GM15510 (cell line): ENCODE measurements around the gene ZDHHC18.

ENCODE experiments used
- POLR2A ChIP-seq: IDR thresholded peaks from 3 replicates; pipeline ENCODE4 v1.6.1; 2011; ENCODE audit warnings: borderline replicate concordance; ENCODE audit not compliant: insufficient read length; ENCODE audit errors: extremely low read depth

Gene ZDHHC18

GRCh38 chr1:26826261-26827105, at the start of gene ZDHHC18:
Gene ZDHHC18 (plus strand): TSS chr1:26826688. CDS start chr1:26826805, 117 bp downstream.
- peak; percentile 76 for TF ChIP-seq POLR2A

- no peak for TF ChIP-seq POLR2A
Observed at GRCh38 chr1:26779098-26779668, 47.3 kb upstream of the ZDHHC18 start.

DNA sequence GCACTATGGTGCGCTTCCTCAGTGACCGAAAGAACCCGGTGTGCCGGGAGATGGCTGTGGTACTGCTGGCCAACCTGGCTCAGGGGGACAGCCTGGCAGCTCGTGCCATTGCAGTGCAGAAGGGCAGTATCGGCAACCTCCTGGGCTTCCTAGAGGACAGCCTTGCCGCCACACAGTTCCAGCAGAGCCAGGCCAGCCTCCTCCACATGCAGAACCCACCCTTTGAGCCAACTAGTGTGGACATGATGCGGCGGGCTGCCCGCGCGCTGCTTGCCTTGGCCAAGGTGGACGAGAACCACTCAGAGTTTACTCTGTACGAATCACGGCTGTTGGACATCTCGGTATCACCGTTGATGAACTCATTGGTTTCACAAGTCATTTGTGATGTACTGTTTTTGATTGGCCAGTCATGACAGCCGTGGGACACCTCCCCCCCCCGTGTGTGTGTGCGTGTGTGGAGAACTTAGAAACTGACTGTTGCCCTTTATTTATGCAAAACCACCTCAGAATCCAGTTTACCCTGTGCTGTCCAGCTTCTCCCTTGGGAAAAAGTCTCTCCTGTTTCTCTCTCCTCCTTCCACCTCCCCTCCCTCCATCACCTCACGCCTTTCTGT, 46.0 kb upstream of the ZDHHC18 start:
- TF ChIP-seq POLR2A = no peak

- no peak for TF ChIP-seq POLR2A
Observed at GRCh38 chr1:26781206-26781825, 45.2 kb upstream of the ZDHHC18 start.

DNA sequence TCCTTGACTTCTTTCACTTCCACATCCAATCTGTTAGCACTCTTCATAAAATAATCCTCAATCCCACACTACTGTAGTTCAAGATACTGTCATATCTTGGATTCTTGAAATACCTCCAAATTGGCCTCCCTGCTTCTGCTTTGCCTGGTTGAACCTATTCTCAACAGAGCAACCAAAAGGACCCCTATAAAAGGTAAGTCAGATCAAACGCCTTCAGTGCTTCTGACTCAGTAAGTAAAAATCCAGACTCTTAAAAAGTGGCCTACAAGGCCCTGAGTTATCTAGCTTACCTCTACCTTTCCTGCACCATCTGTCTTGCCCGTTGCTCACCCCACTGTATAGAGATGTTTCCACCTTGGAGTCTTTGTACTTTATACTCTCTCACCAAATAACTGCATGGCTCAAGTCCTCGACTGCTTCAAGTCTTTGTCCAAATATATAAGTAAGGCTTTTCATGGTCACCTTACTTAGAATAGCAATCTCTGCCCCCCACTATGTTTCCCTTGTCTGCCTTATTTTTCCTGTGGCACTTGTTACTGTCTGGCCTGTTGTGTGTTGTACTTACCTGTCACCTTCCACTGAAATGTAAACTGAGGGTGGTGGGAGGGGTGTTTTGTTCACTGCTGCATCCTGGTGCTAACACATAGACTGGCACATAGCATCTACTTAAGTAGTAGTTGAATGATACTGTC, 43.8 kb upstream of the ZDHHC18 start:
- TF ChIP-seq POLR2A = no peak

DNA sequence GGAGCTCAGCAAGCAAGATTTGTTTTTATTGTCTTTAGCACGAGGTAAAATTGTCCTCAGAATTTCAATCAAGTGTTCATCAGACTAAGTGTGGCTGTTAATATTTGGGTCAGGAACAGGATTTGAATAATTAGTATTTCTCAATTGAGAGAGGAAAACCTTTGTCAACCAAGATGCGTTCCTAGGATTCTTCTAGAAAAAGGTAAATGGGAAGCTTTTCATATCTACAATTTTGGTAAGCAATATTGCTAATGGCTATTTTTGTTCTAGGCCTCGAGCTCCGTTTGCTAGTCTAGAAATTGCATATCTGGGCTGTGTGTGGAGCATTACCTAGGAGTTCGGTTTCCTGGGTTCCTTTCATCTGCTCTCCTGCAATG, 42.9 kb upstream of the ZDHHC18 start:
- TF ChIP-seq POLR2A = no peak

GRCh38 chr1:26784023-26784871, 42.2 kb upstream of the ZDHHC18 start:
- no peak for TF ChIP-seq POLR2A

- TF ChIP-seq POLR2A = no peak
Observed at GRCh38 chr1:26784886-26785285, 41.6 kb upstream of the ZDHHC18 start.

GRCh38 chr1:26785611-26786436, 40.7 kb upstream of the ZDHHC18 start:
- no peak for TF ChIP-seq POLR2A

- no peak for TF ChIP-seq POLR2A
Observed at GRCh38 chr1:26786437-26787380, 39.8 kb upstream of the ZDHHC18 start.

GRCh38 chr1:26787381-26787705, 39.1 kb upstream of the ZDHHC18 start:
- no peak for TF ChIP-seq POLR2A
